GM18519 (cell line): ENCODE data around the gene VPS35L.
"Not testable (repeated sequence)": the region's sequence is repeated elsewhere in the genome, so short reads cannot be mapped to it uniquely, and the experiment has no call there.

Source experiments
- ATAC-seq: cut with Tn5 transposase; IDR thresholded peaks from one replicate; pipeline ENCODE4 v1.9.1; 2021; ENCODE audit warnings: mild to moderate bottlenecking, moderate library complexity; ENCODE audit not compliant: unreplicated experiment, low FRiP score

The VPS35L gene

GRCh38 chr16:19645557-19645981 lies 90.1 kb downstream of the VPS35L start:
- no peak for ATAC-seq

- no peak for ATAC-seq
Observed at GRCh38 chr16:19649980-19650379, 94.5 kb downstream of the VPS35L start.

GRCh38 chr16:19654147-19654546 lies 98.6 kb downstream of the VPS35L start:
- no peak for ATAC-seq

GRCh38 chr16:19655242-19655777 lies 99.8 kb downstream of the VPS35L start:
- no peak for ATAC-seq

- ATAC-seq, result no peak
Observed at GRCh38 chr16:19657831-19658230, 102.3 kb downstream of the VPS35L start.

- no peak for ATAC-seq
Observed at GRCh38 chr16:19659554-19659953, 104.1 kb downstream of the VPS35L start.

GRCh38 chr16:19660432-19660831 lies 104.9 kb downstream of the VPS35L start:
- no peak for ATAC-seq

- no peak for ATAC-seq
Observed at GRCh38 chr16:19662351-19662750, 106.8 kb downstream of the VPS35L start.

GRCh38 chr16:19664166-19664565 lies 108.7 kb downstream of the VPS35L start:
- no peak for ATAC-seq

GRCh38 chr16:19665313-19665712 lies 109.8 kb downstream of the VPS35L start:
- ATAC-seq, result not testable (repeated sequence)

- ATAC-seq, result no peak
Observed at GRCh38 chr16:19666477-19666876, 111.0 kb downstream of the VPS35L start.

GRCh38 chr16:19672378-19672777 lies 116.9 kb downstream of the VPS35L start:
- ATAC-seq, result no peak

- ATAC-seq, result no peak
Observed at GRCh38 chr16:19674485-19674884, 119.0 kb downstream of the VPS35L start.

GRCh38 chr16:19677402-19677801 lies 121.9 kb downstream of the VPS35L start:
- no peak for ATAC-seq

GRCh38 chr16:19678804-19679203 lies 123.3 kb downstream of the VPS35L start:
- no peak for ATAC-seq

- not testable (repeated sequence) for ATAC-seq
Observed at GRCh38 chr16:19679281-19679680, 123.8 kb downstream of the VPS35L start.

- no peak for ATAC-seq
Observed at GRCh38 chr16:19680881-19681340, 125.4 kb downstream of the VPS35L start.

GRCh38 chr16:19681637-19682036 lies 126.1 kb downstream of the VPS35L start:
- ATAC-seq, result no peak

GRCh38 chr16:19683453-19684236 lies 128.1 kb downstream of the VPS35L start:
- ATAC-seq, result no peak

GRCh38 chr16:19685176-19685575 lies 129.7 kb downstream of the VPS35L start:
- ATAC-seq, result no peak

- no peak for ATAC-seq
Observed at GRCh38 chr16:19687279-19687678, 131.8 kb downstream of the VPS35L start.

- ATAC-seq, result no peak
Observed at GRCh38 chr16:19688396-19689024, 133.0 kb downstream of the VPS35L start.
